HG03135 (cell line): ENCODE measurements around the gene TMC7.

Experiments
- ATAC-seq: cut with Tn5 transposase; IDR thresholded peaks from one replicate; pipeline ENCODE4 v1.9.1; 2021; ENCODE audit warnings: mild to moderate bottlenecking, moderate library complexity; ENCODE audit not compliant: unreplicated experiment

TMC7 gene

DNA sequence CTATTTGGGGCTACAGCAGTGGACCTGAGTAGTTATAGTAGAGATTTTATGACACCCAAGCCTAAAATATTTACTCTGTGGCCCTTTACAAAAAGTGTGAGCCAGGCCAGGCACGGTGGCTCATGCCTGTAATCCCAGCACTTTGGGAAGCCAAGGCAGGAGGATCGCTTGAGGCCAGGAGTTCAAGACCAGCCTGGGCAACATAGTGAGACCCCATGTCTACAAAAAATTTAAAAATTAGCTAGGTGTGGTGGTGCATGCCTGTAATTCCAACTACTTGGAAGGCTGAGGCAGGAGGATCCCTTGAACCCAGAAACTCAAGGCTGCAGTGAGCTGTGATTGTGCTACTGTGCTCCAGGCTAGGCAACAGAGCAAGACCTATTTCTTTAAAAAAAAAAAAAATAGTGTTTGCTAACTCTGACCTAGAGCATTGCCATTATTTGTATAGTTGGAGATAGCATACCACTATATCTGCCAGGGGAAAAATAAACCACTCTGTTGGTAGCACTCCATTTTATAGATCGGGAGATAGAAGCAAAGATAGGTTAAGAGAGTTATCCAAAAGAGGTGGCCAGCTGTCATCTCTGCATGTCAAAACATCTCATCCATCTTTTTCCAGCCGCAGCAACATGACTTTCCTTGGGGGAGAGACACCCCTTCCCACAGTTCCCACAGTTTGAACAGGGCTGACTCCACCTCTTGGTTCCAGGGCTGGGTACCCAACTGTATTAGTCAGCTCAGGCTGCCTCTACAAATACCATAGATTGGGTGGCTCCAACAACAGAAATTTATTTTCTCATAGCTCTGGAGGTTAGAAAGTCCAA is 127.0 kb downstream of the TMC7 start:
- no peak for ATAC-seq

DNA sequence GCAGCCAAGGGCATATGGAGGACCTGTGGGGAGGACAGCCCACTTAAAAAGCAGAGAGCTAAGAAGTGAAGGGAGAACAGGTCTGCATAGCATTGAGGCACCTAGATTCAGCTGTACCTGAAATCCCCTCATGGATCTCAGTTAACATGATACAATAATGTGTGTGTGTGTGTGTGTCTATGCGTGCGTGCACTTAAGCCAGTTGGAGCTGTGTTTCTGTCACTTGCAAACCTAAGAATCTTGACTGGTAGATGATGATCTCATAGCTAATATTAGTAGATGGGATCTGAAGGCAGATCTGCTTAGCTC is 128.3 kb downstream of the TMC7 start:
- no peak for ATAC-seq
